ENCODE results near the gene KLK6.

DNA sequence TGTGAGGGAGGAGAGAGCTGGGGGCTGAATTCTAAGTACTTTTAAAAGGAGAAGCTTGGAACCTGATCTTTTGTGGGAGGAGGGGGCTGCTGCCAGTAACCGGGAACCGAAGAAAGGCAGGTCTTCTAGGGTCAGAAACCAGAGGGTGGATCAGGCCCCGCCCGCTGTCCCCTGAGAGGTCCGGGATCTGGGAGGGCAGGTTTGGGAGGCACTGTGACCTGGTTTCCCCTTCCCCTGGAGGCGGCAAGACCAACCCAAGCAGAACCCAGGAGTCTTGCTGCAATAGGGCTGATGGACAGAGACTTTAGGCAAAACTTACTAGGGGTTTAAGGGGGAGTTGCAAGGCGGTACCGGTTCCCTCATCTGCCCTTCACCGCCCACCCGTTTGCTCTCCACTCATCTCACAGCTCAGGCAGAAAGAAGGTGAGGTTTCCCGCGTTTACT is 32.7 kb upstream of the KLK6 start:
- no peak for TF ChIP-seq EP300 (IDR thresholded peaks at IDR 0.05)
- TF ChIP-seq, protein P1, sequence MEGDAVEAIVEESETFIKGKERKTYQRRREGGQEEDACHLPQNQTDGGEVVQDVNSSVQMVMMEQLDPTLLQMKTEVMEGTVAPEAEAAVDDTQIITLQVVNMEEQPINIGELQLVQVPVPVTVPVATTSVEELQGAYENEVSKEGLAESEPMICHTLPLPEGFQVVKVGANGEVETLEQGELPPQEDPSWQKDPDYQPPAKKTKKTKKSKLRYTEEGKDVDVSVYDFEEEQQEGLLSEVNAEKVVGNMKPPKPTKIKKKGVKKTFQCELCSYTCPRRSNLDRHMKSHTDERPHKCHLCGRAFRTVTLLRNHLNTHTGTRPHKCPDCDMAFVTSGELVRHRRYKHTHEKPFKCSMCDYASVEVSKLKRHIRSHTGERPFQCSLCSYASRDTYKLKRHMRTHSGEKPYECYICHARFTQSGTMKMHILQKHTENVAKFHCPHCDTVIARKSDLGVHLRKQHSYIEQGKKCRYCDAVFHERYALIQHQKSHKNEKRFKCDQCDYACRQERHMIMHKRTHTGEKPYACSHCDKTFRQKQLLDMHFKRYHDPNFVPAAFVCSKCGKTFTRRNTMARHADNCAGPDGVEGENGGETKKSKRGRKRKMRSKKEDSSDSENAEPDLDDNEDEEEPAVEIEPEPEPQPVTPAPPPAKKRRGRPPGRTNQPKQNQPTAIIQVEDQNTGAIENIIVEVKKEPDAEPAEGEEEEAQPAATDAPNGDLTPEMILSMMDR (IDR thresholded peaks at IDR 0.05) = no peak
- TF ChIP-seq POLR2A (IDR thresholded peaks at IDR 0.05) = no peak

All from tibial nerve (tissue), 4 donors.